Nephron progenitor cell (in vitro differentiated cells): Measurements from ENCODE around the gene WDR89.

Source experiments
- DNase-seq: peaks from one replicate; pipeline ENCODE4 v3.0.0; 2021
- H3K27ac Mint-ChIP-seq: 2 replicates; pipeline ENCODE4 v1.8.0; 2021; ENCODE audit warnings: mild to moderate bottlenecking, moderate library complexity, mixed read lengths
- H3K27me3 Mint-ChIP-seq: 2 replicates; pipeline ENCODE4 v1.8.0; 2021; ENCODE audit warnings: mild to moderate bottlenecking, low read depth, mixed read lengths; ENCODE audit not compliant: poor library complexity
- H3K36me3 Mint-ChIP-seq: 2 replicates; pipeline ENCODE4 v1.8.0; 2021; ENCODE audit warnings: low read depth, mixed read lengths
- H3K4me1 Mint-ChIP-seq: 2 replicates; pipeline ENCODE4 v1.8.0; 2021; ENCODE audit warnings: mixed read lengths
- H3K4me3 Mint-ChIP-seq: 2 replicates; pipeline ENCODE4 v1.8.0; 2021; ENCODE audit warnings: mild to moderate bottlenecking, moderate library complexity, mixed read lengths
- H3K9me3 Mint-ChIP-seq: 2 replicates; pipeline ENCODE4 v1.8.0; 2021; ENCODE audit warnings: mild to moderate bottlenecking, moderate library complexity, mixed read lengths
- TF ChIP-seq, protein P1 (sequence below): fragments of 200-600 bp; sonication (generic); IDR thresholded peaks from 2 replicates; pipeline ENCODE4 v1.5.0; 2021; ENCODE audit warnings: antibody characterized with exemption

Gene WDR89

GRCh38 chr14:63581491-63581890 is 60.2 kb downstream of the WDR89 start:
- Mint-ChIP-seq H3K4me3 (no peak overlapping the region), H3K27ac (no peak overlapping the region), H3K27me3 (peaks cover 4% of the 10 kb centered on the region), H3K36me3 (no peaks in the 10 kb centered on the region), H3K4me1 (no peaks in the 10 kb centered on the region), H3K9me3 (no peaks in the 10 kb centered on the region)
- TF ChIP-seq, protein P1, sequence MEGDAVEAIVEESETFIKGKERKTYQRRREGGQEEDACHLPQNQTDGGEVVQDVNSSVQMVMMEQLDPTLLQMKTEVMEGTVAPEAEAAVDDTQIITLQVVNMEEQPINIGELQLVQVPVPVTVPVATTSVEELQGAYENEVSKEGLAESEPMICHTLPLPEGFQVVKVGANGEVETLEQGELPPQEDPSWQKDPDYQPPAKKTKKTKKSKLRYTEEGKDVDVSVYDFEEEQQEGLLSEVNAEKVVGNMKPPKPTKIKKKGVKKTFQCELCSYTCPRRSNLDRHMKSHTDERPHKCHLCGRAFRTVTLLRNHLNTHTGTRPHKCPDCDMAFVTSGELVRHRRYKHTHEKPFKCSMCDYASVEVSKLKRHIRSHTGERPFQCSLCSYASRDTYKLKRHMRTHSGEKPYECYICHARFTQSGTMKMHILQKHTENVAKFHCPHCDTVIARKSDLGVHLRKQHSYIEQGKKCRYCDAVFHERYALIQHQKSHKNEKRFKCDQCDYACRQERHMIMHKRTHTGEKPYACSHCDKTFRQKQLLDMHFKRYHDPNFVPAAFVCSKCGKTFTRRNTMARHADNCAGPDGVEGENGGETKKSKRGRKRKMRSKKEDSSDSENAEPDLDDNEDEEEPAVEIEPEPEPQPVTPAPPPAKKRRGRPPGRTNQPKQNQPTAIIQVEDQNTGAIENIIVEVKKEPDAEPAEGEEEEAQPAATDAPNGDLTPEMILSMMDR: no peak
- DNase-seq: no peak

GRCh38 chr14:63578300-63578699 is 63.4 kb downstream of the WDR89 start:
- Mint-ChIP-seq H3K27ac (no peak overlapping the region), H3K27me3 (peaks cover 4% of the 10 kb centered on the region), H3K36me3 (no peaks in the 10 kb centered on the region), H3K4me3 (no peak overlapping the region), H3K4me1 (no peaks in the 10 kb centered on the region), H3K9me3 (no peaks in the 10 kb centered on the region)
- TF ChIP-seq, protein P1: no peak
- DNase-seq: no peak

- Mint-ChIP-seq H3K36me3 (no peaks in the 10 kb centered on the region), H3K4me1 (no peaks in the 10 kb centered on the region), H3K4me3 (no peak overlapping the region), H3K9me3 (no peaks in the 10 kb centered on the region), H3K27ac (no peak overlapping the region), H3K27me3 (peaks cover 9% of the 10 kb centered on the region)
- TF ChIP-seq, protein P1: no peak
- DNase-seq: no peak
Observed at GRCh38 chr14:63573581-63573980, 68.1 kb downstream of the WDR89 start.

DNA sequence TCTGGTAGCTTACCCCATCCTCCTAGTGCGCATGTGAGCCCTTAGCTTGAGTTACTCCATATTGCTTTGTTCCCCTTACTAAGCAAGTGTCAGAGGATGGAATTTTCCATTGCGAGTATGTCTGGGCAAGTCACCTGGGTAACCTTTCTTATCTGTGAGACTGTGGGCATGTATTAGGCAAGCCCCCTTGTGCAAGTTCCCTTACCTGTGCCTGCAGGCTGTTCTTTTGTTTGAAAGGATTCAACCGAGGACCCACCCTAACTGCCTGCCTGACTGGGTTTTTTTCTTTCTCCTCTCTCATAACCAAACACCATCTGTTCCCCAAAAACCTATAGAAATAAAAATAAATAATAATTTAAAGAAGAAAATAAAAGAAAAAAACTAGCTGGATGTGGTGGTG is 76.2 kb downstream of the WDR89 start:
- H3K4me3 Mint-ChIP-seq: no peak overlapping the region
- peaks cover 15% of the 10 kb centered on the region for H3K27me3 Mint-ChIP-seq
- no peak overlapping the region for H3K27ac Mint-ChIP-seq
- no peaks in the 10 kb centered on the region for H3K4me1 Mint-ChIP-seq
- no peak for DNase-seq
- no peaks in the 10 kb centered on the region for H3K36me3 Mint-ChIP-seq
- H3K9me3 Mint-ChIP-seq: peaks cover under 1% of the 10 kb centered on the region
- TF ChIP-seq, protein P1: no peak

GRCh38 chr14:63564318-63564717 is 77.4 kb downstream of the WDR89 start:
- Mint-ChIP-seq H3K27ac (no peak overlapping the region), H3K4me3 (no peak overlapping the region), H3K4me1 (no peaks in the 10 kb centered on the region), H3K27me3 (peaks cover 20% of the 10 kb centered on the region), H3K36me3 (no peaks in the 10 kb centered on the region), H3K9me3 (peaks cover 4% of the 10 kb centered on the region)
- TF ChIP-seq, protein P1: no peak
- DNase-seq: no peak

DNA sequence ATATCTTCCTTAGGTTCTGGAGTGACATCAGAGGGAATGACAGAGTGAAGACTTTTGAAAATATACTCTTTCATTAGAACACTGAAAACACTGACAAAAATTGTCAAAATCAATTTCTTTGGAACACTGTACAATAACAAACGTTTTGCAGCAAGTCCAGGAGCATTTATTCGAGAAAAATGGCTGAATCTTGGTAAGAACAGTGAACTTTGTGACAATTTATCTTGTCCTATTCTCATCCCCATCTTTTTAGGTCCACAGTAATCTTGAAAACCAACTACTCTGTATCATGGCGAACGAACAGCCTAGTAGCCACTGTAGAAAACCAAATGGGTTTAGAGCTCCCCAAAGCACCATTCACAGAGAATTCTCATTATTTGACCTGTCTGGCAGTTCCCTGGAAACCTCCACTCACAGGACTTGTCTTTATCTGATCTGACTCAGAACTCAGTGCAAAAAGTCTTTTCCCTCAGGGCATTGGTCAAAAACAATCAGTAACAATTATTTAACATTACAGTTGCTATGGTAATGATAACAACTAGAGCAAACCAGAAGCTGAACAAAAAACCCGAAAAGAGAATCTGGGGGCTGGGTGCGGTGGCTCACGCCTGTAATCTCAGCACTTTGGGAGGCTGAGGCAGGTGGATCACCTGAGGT is 78.2 kb downstream of the WDR89 start:
- Mint-ChIP-seq H3K36me3 (no peaks in the 10 kb centered on the region), H3K9me3 (peaks cover 4% of the 10 kb centered on the region), H3K4me1 (no peaks in the 10 kb centered on the region), H3K27ac (no peak overlapping the region), H3K4me3 (no peak overlapping the region), H3K27me3 (peaks cover 25% of the 10 kb centered on the region)
- DNase-seq: no peak
- TF ChIP-seq, protein P1: no peak
